Measurements from ENCODE around the gene ESYT1. TPM values are rescaled to one million over a fixed set of nuclear protein-coding genes. Genes with fewer than 3 reads are reported as not detected.

Gene ESYT1
- total and polyA plus RNA-seq, 2 donors (not counting 1 experiment from before 2014, with no cell fraction given) = 182 to 446 TPM

DNA sequence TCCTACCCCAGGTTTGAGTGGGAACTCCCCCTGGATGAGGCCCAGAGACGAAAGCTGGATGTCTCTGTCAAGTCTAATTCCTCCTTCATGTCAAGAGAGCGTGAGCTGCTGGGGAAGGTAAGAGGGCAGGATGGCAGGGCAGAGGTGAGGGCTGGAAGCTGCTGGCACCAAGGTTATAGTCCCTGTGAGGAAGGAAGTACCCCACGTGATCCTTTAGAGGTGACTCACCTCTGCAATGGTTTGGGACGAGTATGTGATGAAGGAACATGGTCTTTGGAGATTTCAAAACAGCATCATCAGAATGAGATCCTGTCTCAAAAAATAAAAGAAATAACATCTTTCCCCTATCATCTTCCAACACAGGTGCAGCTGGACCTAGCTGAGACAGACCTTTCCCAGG lies 15.2 kb downstream of the ESYT1 start:
- no peak for DNase-seq (ENCODE audit: low read depth in 2 of 2)
- Histone ChIP-seq H3K79me2 (ENCODE audit: control insufficient read depth, insufficient read depth, low read length) (no peaks in the 10 kb centered on the region), H3K36me3 (ENCODE audit: control insufficient read depth, insufficient read depth, low read length) (peaks cover 24% of the 10 kb centered on the region), H3K4me1 (ENCODE audit: control insufficient read depth, extremely low read depth, insufficient read depth, low read length) (no peaks in the 10 kb centered on the region), H3K27ac (ENCODE audit: insufficient read depth, low read length) (no peak overlapping the region), H3K9ac (ENCODE audit: insufficient read depth, low read length) (no peak overlapping the region), H2AFZ (ENCODE audit: low read length) (no peak overlapping the region), H3K4me2 (ENCODE audit: extremely low read depth, insufficient read depth, low read length) (no peak overlapping the region), H3K27me3 (ENCODE audit: control insufficient read depth, insufficient read depth, low read length) (no peaks in the 10 kb centered on the region), H3K9me3 (ENCODE audit: control insufficient read depth, insufficient read depth, low read depth, low read length) (no peaks in the 10 kb centered on the region), H3K4me3 (replicated peaks in 1 of 4; ENCODE audit: control extremely low read depth in 1 of 4, insufficient read depth in 1 of 4, low read depth in 3 of 4, low read length in 4 of 4) (no peak overlapping the region), H4K20me1 (ENCODE audit: control insufficient read depth, extremely low read depth, insufficient read depth, low read length) (no peaks in the 10 kb centered on the region)
- TF ChIP-seq EZH2 (IDR thresholded peaks at IDR 0.05; ENCODE audit: low read length, missing control alignments) = no peak
- TF ChIP-seq, protein P1, sequence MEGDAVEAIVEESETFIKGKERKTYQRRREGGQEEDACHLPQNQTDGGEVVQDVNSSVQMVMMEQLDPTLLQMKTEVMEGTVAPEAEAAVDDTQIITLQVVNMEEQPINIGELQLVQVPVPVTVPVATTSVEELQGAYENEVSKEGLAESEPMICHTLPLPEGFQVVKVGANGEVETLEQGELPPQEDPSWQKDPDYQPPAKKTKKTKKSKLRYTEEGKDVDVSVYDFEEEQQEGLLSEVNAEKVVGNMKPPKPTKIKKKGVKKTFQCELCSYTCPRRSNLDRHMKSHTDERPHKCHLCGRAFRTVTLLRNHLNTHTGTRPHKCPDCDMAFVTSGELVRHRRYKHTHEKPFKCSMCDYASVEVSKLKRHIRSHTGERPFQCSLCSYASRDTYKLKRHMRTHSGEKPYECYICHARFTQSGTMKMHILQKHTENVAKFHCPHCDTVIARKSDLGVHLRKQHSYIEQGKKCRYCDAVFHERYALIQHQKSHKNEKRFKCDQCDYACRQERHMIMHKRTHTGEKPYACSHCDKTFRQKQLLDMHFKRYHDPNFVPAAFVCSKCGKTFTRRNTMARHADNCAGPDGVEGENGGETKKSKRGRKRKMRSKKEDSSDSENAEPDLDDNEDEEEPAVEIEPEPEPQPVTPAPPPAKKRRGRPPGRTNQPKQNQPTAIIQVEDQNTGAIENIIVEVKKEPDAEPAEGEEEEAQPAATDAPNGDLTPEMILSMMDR (conservative IDR thresholded peaks at IDR 0.05 in 1 of 2, IDR thresholded peaks at IDR 0.05 in 1 of 2; ENCODE audit: low read depth in 1 of 2, low read length in 2 of 2) = no peak

DNA sequence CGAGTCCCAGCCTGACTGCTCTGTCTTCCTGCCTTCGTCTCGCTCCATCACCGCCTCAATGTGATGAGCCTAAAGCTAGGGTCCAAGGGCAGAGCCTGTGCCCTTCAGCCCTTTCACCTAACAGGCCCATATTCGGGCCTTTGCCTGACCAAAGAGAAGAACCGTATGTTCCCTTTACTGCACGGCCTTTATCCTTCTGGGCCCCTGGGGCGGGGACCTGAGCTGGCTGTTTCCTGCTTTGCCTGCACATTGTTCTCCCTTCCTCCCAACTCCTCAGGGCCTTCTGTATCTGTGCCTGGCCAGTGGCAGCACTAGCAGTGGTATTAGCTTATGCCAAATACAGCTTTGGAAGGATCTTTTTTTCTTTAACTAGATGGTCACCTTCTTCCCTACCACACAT lies 15.8 kb downstream of the ESYT1 start:
- no peak for DNase-seq (ENCODE audit: low read depth in 2 of 2)

DNA sequence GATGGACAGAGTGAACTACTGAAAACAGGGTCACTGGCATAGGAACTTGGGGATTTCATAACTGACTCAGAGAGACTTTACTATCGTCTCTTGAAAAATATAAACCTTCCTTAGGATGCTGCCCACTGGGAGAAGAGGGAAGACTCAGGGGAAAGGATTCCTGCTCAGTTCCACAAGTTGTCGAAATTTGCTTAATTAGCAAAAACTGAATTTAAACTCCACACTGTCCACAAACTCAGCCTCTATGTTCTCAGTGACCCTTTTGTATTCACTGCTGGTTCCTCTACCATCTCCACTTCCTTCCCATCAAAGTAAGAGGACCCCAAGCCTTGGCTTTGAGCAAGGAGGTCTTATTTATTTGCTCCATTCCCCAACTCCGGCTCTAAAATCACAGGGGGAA lies 17.1 kb downstream of the ESYT1 start:
- Histone ChIP-seq H3K9me3 (ENCODE audit: control insufficient read depth, insufficient read depth, low read depth, low read length) (no peaks in the 10 kb centered on the region), H3K4me1 (ENCODE audit: control insufficient read depth, extremely low read depth, insufficient read depth, low read length) (no peaks in the 10 kb centered on the region)

More for the DNA sequence above, 15.8 kb downstream of the ESYT1 start:
- Histone ChIP-seq H2AFZ (ENCODE audit: low read length) (no peak overlapping the region), H3K79me2 (ENCODE audit: control insufficient read depth, insufficient read depth, low read length) (no peaks in the 10 kb centered on the region), H3K9ac (ENCODE audit: insufficient read depth, low read length) (no peak overlapping the region), H3K4me1 (ENCODE audit: control insufficient read depth, extremely low read depth, insufficient read depth, low read length) (no peaks in the 10 kb centered on the region), H3K4me2 (ENCODE audit: extremely low read depth, insufficient read depth, low read length) (no peak overlapping the region), H4K20me1 (ENCODE audit: control insufficient read depth, extremely low read depth, insufficient read depth, low read length) (no peaks in the 10 kb centered on the region), H3K27ac (ENCODE audit: insufficient read depth, low read length) (no peak overlapping the region), H3K36me3 (ENCODE audit: control insufficient read depth, insufficient read depth, low read length) (peaks cover 19% of the 10 kb centered on the region), H3K27me3 (ENCODE audit: control insufficient read depth, insufficient read depth, low read length) (no peaks in the 10 kb centered on the region), H3K9me3 (ENCODE audit: control insufficient read depth, insufficient read depth, low read depth, low read length) (no peaks in the 10 kb centered on the region), H3K4me3 (replicated peaks in 1 of 4; ENCODE audit: control extremely low read depth in 1 of 4, insufficient read depth in 1 of 4, low read depth in 3 of 4, low read length in 4 of 4) (no peak overlapping the region)
- TF ChIP-seq, protein P1 (conservative IDR thresholded peaks at IDR 0.05 in 1 of 2, IDR thresholded peaks at IDR 0.05 in 1 of 2; ENCODE audit: low read depth in 1 of 2, low read length in 2 of 2) = no peak
- TF ChIP-seq EZH2 (IDR thresholded peaks at IDR 0.05; ENCODE audit: low read length, missing control alignments) = no peak

More for the DNA sequence above, 17.1 kb downstream of the ESYT1 start:
- H3K79me2 ChIP-seq (ENCODE audit: control insufficient read depth, insufficient read depth, low read length) = no peaks in the 10 kb centered on the region
- DNase-seq (ENCODE audit: low read depth in 2 of 2) = no peak
- peaks cover 17% of the 10 kb centered on the region for H3K36me3 ChIP-seq (ENCODE audit: control insufficient read depth, insufficient read depth, low read length)
- no peak overlapping the region for H2AFZ ChIP-seq (ENCODE audit: low read length)
- no peak for TF ChIP-seq EZH2 (IDR thresholded peaks at IDR 0.05; ENCODE audit: low read length, missing control alignments)
- TF ChIP-seq, protein P1 (conservative IDR thresholded peaks at IDR 0.05 in 1 of 2, IDR thresholded peaks at IDR 0.05 in 1 of 2; ENCODE audit: low read depth in 1 of 2, low read length in 2 of 2) = no peak
- H3K9ac ChIP-seq (ENCODE audit: insufficient read depth, low read length) = no peak overlapping the region
- H3K27me3 ChIP-seq (ENCODE audit: control insufficient read depth, insufficient read depth, low read length) = no peaks in the 10 kb centered on the region
- H4K20me1 ChIP-seq (ENCODE audit: control insufficient read depth, extremely low read depth, insufficient read depth, low read length) = no peaks in the 10 kb centered on the region
- H3K4me3 ChIP-seq (replicated peaks in 1 of 4; ENCODE audit: control extremely low read depth in 1 of 4, insufficient read depth in 1 of 4, low read depth in 3 of 4, low read length in 4 of 4) = no peak overlapping the region
- no peak overlapping the region for H3K27ac ChIP-seq (ENCODE audit: insufficient read depth, low read length)
- H3K4me2 ChIP-seq (ENCODE audit: extremely low read depth, insufficient read depth, low read length) = no peak overlapping the region

Data from fibroblast of lung (primary cell).